ENCODE results near the gene GLYATL1B.
"Not testable (repeated sequence)": the region's sequence is repeated elsewhere in the genome, so short reads cannot be mapped to it uniquely, and the experiment has no call there.

GLYATL1B gene

GRCh38 chr11:59097938-59098337 lies 11.8 kb downstream of the GLYATL1B start:
- not testable (repeated sequence) for H3K27me3 ChIP-seq (ENCODE audit: control insufficient read depth in 1 of 2, insufficient read depth in 2 of 2, low read length in 2 of 2); H3K9me3 ChIP-seq (ENCODE audit: low read length); H3K4me3 ChIP-seq (ENCODE audit: low read depth in 1 of 2, low read length in 2 of 2); H3K9ac ChIP-seq (ENCODE audit: low read length); H3K36me3 ChIP-seq (ENCODE audit: insufficient read depth, low read length); H3K27ac ChIP-seq (ENCODE audit: low read depth, low read length); H3K4me1 ChIP-seq (ENCODE audit: insufficient read depth, low read length)

GRCh38 chr11:59102259-59102765 lies 16.2 kb downstream of the GLYATL1B start:
- Histone ChIP-seq H3K4me1 (ENCODE audit: insufficient read depth, low read length) (peaks cover 9% of the 10 kb centered on the region), H3K4me3 (ENCODE audit: low read depth in 1 of 2, low read length in 2 of 2) (peak overlapping the region; percentile 20 to 39), H3K27me3 (ENCODE audit: control insufficient read depth in 1 of 2, insufficient read depth in 2 of 2, low read length in 2 of 2) (peaks cover 0 to 8% of the 10 kb centered on the region in 2 donors)

GRCh38 chr11:59106363-59107336 lies 20.5 kb downstream of the GLYATL1B start, which contains the start of gene FAM111B:
Gene FAM111B, plus strand, starts transcription at chr11:59107237. Its CDS starts 2,389 bp downstream, at chr11:59109626.
- Histone ChIP-seq H3K36me3 (ENCODE audit: insufficient read depth, low read length) (no peaks in the 10 kb centered on the region), H3K27ac (ENCODE audit: low read depth, low read length) (no peak within 1 kb of the TSS), H3K27me3 (ENCODE audit: control insufficient read depth in 1 of 2, insufficient read depth in 2 of 2, low read length in 2 of 2) (peaks cover 0 to 8% of the 10 kb centered on the region in 2 donors), H3K4me1 (ENCODE audit: insufficient read depth, low read length) (peaks cover 11% of the 10 kb centered on the region), H3K9ac (ENCODE audit: low read length) (no peak within 1 kb of the TSS), H3K4me3 (ENCODE audit: low read depth in 1 of 2, low read length in 2 of 2) (peak within 1 kb of the TSS; percentile 41 to 56), H3K9me3 (ENCODE audit: low read length) (no peaks in the 10 kb centered on the region)

More at GRCh38 chr11:59102259-59102765, 16.2 kb downstream of the GLYATL1B start:
- Histone ChIP-seq H3K9ac (ENCODE audit: low read length) (no peak overlapping the region), H3K9me3 (ENCODE audit: low read length) (no peaks in the 10 kb centered on the region), H3K27ac (ENCODE audit: low read depth, low read length) (no peak overlapping the region), H3K36me3 (ENCODE audit: insufficient read depth, low read length) (no peaks in the 10 kb centered on the region)

- H3K27me3 ChIP-seq (ENCODE audit: control insufficient read depth in 1 of 2, insufficient read depth in 2 of 2, low read length in 2 of 2); H3K4me3 ChIP-seq (ENCODE audit: low read depth in 1 of 2, low read length in 2 of 2); H3K36me3 ChIP-seq (ENCODE audit: insufficient read depth, low read length); H3K27ac ChIP-seq (ENCODE audit: low read depth, low read length); H3K9ac ChIP-seq (ENCODE audit: low read length); H3K9me3 ChIP-seq (ENCODE audit: low read length): not testable (repeated sequence)
- H3K4me1 ChIP-seq (ENCODE audit: insufficient read depth, low read length): peaks cover 11% of the 10 kb centered on the region
Measured at GRCh38 chr11:59107721-59108120, 21.6 kb downstream of the GLYATL1B start.

GRCh38 chr11:59112494-59112893 lies 26.4 kb downstream of the GLYATL1B start:
- H3K9me3 ChIP-seq (ENCODE audit: low read length): no peaks in the 10 kb centered on the region
- H3K4me1 ChIP-seq (ENCODE audit: insufficient read depth, low read length): no peaks in the 10 kb centered on the region
- no peak overlapping the region for H3K9ac ChIP-seq (ENCODE audit: low read length)
- H3K36me3 ChIP-seq (ENCODE audit: insufficient read depth, low read length): no peaks in the 10 kb centered on the region
- no peak overlapping the region for H3K27ac ChIP-seq (ENCODE audit: low read depth, low read length)
- H3K27me3 ChIP-seq (ENCODE audit: control insufficient read depth in 1 of 2, insufficient read depth in 2 of 2, low read length in 2 of 2): no peaks in the 10 kb centered on the region
- no peak overlapping the region for H3K4me3 ChIP-seq (ENCODE audit: low read depth in 1 of 2, low read length in 2 of 2)

DNA sequence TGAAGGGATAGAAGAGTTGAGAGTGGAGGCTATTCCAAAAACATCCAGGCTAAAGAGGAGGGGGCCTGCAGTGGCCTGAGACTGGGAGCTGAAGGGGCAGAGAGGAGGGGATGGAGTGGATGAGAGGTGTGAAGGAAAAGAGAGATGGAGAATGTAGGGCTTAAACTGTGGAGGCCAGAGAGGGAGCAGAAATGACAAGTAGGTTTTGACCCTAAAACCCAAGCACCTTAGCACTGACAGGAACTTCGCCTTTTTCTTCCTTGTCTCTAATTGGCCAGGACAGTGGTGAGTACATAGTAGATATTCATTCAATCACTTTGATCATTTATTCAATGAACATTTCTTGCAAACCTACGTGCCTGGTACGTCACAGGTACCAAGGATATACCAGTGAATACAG lies 28.2 kb downstream of the GLYATL1B start:
- Histone ChIP-seq H3K9me3 (ENCODE audit: low read length) (peaks cover 3% of the 10 kb centered on the region), H3K27me3 (ENCODE audit: control insufficient read depth in 1 of 2, insufficient read depth in 2 of 2, low read length in 2 of 2) (no peaks in the 10 kb centered on the region), H3K4me1 (ENCODE audit: insufficient read depth, low read length) (no peaks in the 10 kb centered on the region), H3K36me3 (ENCODE audit: insufficient read depth, low read length) (no peaks in the 10 kb centered on the region), H3K4me3 (ENCODE audit: low read depth in 1 of 2, low read length in 2 of 2) (no peak overlapping the region), H3K9ac (ENCODE audit: low read length) (no peak overlapping the region), H3K27ac (ENCODE audit: low read depth, low read length) (no peak overlapping the region)

DNA sequence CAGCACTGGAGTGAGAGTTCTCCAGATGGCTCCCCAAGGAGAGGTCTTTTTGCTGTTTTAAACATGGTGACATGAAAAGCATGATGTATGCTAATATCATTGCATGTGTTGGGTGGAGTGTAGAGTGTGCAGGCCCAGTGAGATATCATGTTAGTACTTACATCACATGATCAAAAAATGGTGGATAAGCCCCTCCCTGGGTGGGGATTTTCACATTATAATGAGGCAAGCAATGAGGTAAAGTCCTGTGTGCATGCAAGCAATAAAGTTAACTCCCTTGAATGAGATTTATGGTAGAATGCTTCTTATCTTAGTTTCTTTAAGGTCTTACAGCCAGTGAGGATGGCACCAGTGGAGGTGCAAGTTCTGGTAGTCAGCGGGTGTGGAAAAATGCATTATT lies 29.4 kb downstream of the GLYATL1B start:
- H3K27me3 ChIP-seq (ENCODE audit: control insufficient read depth in 1 of 2, insufficient read depth in 2 of 2, low read length in 2 of 2): no peaks in the 10 kb centered on the region
- no peak overlapping the region for H3K4me3 ChIP-seq (ENCODE audit: low read depth in 1 of 2, low read length in 2 of 2)
- no peak overlapping the region for H3K9ac ChIP-seq (ENCODE audit: low read length)
- H3K36me3 ChIP-seq (ENCODE audit: insufficient read depth, low read length): no peaks in the 10 kb centered on the region
- no peaks in the 10 kb centered on the region for H3K4me1 ChIP-seq (ENCODE audit: insufficient read depth, low read length)
- H3K27ac ChIP-seq (ENCODE audit: low read depth, low read length): no peak overlapping the region
- peaks cover 4% of the 10 kb centered on the region for H3K9me3 ChIP-seq (ENCODE audit: low read length)

DNA sequence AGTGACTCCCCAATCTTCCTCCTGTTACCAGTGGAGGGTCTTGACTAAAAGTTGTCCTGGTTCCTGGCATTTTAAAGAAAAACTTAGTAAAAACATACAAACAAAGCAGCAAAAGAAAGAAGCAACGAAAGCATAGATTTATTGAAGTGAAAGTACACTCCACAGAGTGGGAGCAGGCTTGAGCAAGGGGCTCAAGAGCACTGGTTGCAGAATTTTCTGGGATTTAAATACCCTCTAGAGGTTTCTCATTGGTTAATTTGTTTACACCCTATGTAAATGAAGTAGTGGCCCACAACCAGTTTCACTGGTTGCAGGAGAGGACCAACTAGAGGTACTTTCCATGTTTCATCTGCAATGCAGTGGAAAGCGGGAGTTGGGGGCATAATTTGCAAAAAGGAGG lies 31.7 kb downstream of the GLYATL1B start:
- Histone ChIP-seq H3K4me3 (ENCODE audit: low read depth in 1 of 2, low read length in 2 of 2) (no peak overlapping the region), H3K27me3 (ENCODE audit: control insufficient read depth in 1 of 2, insufficient read depth in 2 of 2, low read length in 2 of 2) (no peaks in the 10 kb centered on the region)

DNA sequence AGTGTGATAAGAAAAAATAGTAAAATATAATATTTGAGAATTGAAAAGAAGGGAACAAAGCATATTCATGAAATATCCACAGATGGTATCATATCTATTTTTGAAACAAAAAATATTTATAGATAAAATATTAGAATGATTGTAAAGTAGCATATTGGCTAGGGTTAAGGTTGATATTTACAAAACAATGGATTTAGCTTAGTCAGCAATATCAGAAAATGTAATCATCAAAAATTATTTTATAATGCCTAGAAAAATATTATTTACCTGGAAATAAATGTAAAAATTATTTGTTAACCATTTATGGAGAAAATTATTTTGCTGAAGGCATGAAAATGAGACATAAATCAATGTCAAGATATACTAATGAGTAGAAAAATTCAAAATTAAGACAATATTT lies 33.7 kb downstream of the GLYATL1B start:
- no peaks in the 10 kb centered on the region for H3K27me3 ChIP-seq (ENCODE audit: control insufficient read depth in 1 of 2, insufficient read depth in 2 of 2, low read length in 2 of 2)
- H3K9me3 ChIP-seq (ENCODE audit: low read length): peaks cover 4% of the 10 kb centered on the region
- no peaks in the 10 kb centered on the region for H3K36me3 ChIP-seq (ENCODE audit: insufficient read depth, low read length)
- H3K27ac ChIP-seq (ENCODE audit: low read depth, low read length): no peak overlapping the region
- H3K4me3 ChIP-seq (ENCODE audit: low read depth in 1 of 2, low read length in 2 of 2): no peak overlapping the region
- H3K9ac ChIP-seq (ENCODE audit: low read length): no peak overlapping the region
- H3K4me1 ChIP-seq (ENCODE audit: insufficient read depth, low read length): no peaks in the 10 kb centered on the region

More for the DNA sequence above, 31.7 kb downstream of the GLYATL1B start:
- H3K9me3 ChIP-seq (ENCODE audit: low read length): peaks cover 4% of the 10 kb centered on the region
- no peak overlapping the region for H3K9ac ChIP-seq (ENCODE audit: low read length)
- H3K27ac ChIP-seq (ENCODE audit: low read depth, low read length): no peak overlapping the region
- no peaks in the 10 kb centered on the region for H3K4me1 ChIP-seq (ENCODE audit: insufficient read depth, low read length)
- no peaks in the 10 kb centered on the region for H3K36me3 ChIP-seq (ENCODE audit: insufficient read depth, low read length)

DNA sequence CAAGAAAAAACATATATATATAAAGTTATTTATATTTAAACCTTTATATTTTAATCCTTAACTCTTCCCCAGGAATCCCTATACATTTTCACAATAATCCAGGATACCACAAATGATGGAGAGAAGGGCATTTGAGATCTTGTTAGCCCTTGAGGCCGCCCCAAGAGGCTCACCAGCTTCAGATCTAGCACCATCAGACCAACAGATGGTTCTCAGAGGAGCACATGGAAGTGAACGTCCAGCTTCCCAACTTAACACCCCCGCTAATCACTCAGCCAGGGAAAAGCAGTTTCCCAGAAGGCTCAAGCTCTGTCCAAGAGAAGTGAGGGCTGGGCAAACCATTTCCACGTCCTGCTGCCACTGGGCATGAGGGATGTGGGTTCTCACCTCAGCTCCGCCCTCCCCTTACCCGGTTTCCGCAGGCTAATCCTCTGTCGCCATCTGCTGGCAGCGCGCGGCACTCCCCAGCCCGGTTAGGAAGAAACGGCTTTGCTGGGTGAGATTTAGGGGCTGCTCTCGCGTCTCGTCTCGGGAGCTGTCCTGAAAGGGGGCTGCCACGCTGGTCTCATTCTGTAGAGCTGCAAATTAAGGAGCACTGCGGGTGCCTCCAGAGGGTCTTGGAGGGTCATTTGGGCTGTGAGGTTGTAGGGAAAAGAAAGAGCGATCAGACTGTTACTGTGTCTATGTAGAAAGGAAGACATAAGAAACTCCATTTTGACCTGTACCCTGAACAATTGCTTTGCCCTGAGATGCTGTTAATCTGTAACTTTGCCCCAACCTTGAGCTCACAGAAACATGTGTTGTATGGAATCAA lies 49.7 kb downstream of the GLYATL1B start:
- peaks cover 15% of the 10 kb centered on the region for H3K36me3 ChIP-seq (ENCODE audit: insufficient read depth, low read length)
- H3K4me3 ChIP-seq (ENCODE audit: low read depth in 1 of 2, low read length in 2 of 2): no peak overlapping the region
- no peaks in the 10 kb centered on the region for H3K4me1 ChIP-seq (ENCODE audit: insufficient read depth, low read length)
- H3K27ac ChIP-seq (ENCODE audit: low read depth, low read length): no peak overlapping the region
- H3K9me3 ChIP-seq (ENCODE audit: low read length): no peaks in the 10 kb centered on the region
- no peak overlapping the region for H3K9ac ChIP-seq (ENCODE audit: low read length)
- H3K27me3 ChIP-seq (ENCODE audit: control insufficient read depth in 1 of 2, insufficient read depth in 2 of 2, low read length in 2 of 2): no peaks in the 10 kb centered on the region

GRCh38 chr11:59136551-59136950 lies 50.4 kb downstream of the GLYATL1B start:
- not testable (repeated sequence) for H3K4me1 ChIP-seq (ENCODE audit: insufficient read depth, low read length); H3K9ac ChIP-seq (ENCODE audit: low read length); H3K27ac ChIP-seq (ENCODE audit: low read depth, low read length); H3K27me3 ChIP-seq (ENCODE audit: control insufficient read depth in 1 of 2, insufficient read depth in 2 of 2, low read length in 2 of 2); H3K9me3 ChIP-seq (ENCODE audit: low read length); H3K4me3 ChIP-seq (ENCODE audit: low read depth in 1 of 2, low read length in 2 of 2)
- peaks cover 15% of the 10 kb centered on the region for H3K36me3 ChIP-seq (ENCODE audit: insufficient read depth, low read length)

Measured in muscle layer of colon (tissue), 2 donors.